ENCODE data around the gene EHD3. TPM values are rescaled to one million over a fixed set of nuclear protein-coding genes. Genes with fewer than 3 reads are reported as not detected.

Gene EHD3
- total and polyA plus RNA-seq, 10 of the 15 experiments (the other 5 are each of a cell fraction or from before 2014, with no cell fraction given): 1.1 to 10.9 (median 8.2) TPM

DNA sequence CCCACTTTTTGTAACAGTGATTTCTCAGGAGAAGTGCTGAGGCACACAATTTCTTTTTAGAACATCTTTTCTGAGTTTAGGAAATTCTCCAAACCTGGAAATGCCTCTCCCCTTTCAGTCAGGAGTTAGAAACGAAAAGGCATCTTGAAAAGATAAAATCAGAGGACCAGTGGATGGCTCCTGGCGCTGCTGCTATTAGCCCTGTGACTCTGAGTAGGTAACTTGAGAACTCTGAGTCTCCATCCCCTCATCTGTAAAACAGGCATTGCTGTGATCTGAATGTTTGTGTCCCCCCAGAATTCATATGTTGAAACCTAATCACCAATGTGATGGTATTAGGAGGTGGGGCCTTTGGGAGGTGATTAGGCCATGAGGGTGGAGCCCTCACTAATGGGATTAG, 50.2 kb downstream of the EHD3 start (continued):
- no peak for TF ChIP-seq MXI1 (IDR thresholded peaks at IDR 0.05; ENCODE audit: low read depth, low read length)
- no peak for TF ChIP-seq RAD51 (IDR thresholded peaks at IDR 0.05)
- TF ChIP-seq TCF3 (IDR thresholded peaks at IDR 0.05; ENCODE audit: borderline replicate concordance, insufficient read depth, low read depth, low read length): no peak
- TF ChIP-seq, protein P1, sequence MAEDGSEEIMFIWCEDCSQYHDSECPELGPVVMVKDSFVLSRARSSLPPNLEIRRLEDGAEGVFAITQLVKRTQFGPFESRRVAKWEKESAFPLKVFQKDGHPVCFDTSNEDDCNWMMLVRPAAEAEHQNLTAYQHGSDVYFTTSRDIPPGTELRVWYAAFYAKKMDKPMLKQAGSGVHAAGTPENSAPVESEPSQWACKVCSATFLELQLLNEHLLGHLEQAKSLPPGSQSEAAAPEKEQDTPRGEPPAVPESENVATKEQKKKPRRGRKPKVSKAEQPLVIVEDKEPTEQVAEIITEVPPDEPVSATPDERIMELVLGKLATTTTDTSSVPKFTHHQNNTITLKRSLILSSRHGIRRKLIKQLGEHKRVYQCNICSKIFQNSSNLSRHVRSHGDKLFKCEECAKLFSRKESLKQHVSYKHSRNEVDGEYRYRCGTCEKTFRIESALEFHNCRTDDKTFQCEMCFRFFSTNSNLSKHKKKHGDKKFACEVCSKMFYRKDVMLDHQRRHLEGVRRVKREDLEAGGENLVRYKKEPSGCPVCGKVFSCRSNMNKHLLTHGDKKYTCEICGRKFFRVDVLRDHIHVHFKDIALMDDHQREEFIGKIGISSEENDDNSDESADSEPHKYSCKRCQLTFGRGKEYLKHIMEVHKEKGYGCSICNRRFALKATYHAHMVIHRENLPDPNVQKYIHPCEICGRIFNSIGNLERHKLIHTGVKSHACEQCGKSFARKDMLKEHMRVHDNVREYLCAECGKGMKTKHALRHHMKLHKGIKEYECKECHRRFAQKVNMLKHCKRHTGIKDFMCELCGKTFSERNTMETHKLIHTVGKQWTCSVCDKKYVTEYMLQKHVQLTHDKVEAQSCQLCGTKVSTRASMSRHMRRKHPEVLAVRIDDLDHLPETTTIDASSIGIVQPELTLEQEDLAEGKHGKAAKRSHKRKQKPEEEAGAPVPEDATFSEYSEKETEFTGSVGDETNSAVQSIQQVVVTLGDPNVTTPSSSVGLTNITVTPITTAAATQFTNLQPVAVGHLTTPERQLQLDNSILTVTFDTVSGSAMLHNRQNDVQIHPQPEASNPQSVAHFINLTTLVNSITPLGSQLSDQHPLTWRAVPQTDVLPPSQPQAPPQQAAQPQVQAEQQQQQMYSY (CRISPR knock-in tag; IDR thresholded peaks at IDR 0.05): no peak
- TF ChIP-seq, protein P2, sequence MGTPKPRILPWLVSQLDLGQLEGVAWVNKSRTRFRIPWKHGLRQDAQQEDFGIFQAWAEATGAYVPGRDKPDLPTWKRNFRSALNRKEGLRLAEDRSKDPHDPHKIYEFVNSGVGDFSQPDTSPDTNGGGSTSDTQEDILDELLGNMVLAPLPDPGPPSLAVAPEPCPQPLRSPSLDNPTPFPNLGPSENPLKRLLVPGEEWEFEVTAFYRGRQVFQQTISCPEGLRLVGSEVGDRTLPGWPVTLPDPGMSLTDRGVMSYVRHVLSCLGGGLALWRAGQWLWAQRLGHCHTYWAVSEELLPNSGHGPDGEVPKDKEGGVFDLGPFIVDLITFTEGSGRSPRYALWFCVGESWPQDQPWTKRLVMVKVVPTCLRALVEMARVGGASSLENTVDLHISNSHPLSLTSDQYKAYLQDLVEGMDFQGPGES (IDR thresholded peaks at IDR 0.05): no peak

DNA sequence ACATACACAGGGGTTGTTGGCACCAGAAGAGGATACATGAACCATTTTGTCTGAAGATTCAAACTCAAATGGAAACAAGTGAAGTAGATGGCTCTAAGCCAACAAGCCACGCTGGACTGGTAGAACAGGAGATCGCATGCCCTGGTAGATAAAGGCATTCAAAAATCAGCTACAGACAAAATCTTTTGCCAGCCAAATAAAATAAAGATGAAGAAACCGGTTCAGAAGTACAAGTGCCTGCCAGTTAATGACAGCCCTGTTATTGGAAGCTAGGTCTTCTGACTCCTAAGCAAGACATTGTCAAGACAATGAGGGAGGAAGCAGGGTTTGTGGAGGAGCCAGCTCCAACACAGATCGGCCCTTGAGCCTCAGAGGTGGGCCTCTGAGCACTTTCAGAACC, 52.3 kb downstream of the EHD3 start:
- H2AFZ ChIP-seq (ENCODE audit: control insufficient read depth, low read depth, low read length): no peak overlapping the region
- BruUV-seq (replicated peaks): no TSS peak
- H3K9me3 ChIP-seq (replicated peaks; ENCODE audit: control insufficient read depth, insufficient read depth, low read length): no peaks in the 10 kb centered on the region
- RAD21 ChIA-PET (ENCODE audit: unreplicated experiment): no interaction called here
- no peak overlapping the region for H3K4me2 ChIP-seq (ENCODE audit: control insufficient read depth, insufficient read depth)
- no peaks in the 10 kb centered on the region for H3K4me1 ChIP-seq (ENCODE audit: control insufficient read depth, insufficient read depth, low read length)
- DNase-seq (ENCODE audit: low read depth, low spot score) (no peak), ATAC-seq (no peak), FAIRE-seq (no peak)
- SMC1A ChIA-PET (ENCODE audit: uncharacterized antibody, unreplicated experiment): no interaction called here
- in situ Hi-C loops (cut with MboI): no loop called here
- no peaks in the 10 kb centered on the region for H3K79me2 ChIP-seq (ENCODE audit: control insufficient read depth, insufficient read depth, low read length)
- WGBS (ENCODE audit: insufficient coverage, insufficient replicate concordance, low lambda C conversion rate, missing lambda C conversion rate): 33% methylated on average over 4 of the region's 4 CpGs
- CTCF ChIA-PET: interaction anchor here (1.2 to 1.4 kb wide), 2 partner anchors 10 to 44 kb away, joined by 3 to 4 read pairs; no protein-coding TSS in a partner anchor
- no peaks in the 10 kb centered on the region for H3K27me3 ChIP-seq (replicated peaks in 1 of 2; ENCODE audit: control insufficient read depth in 2 of 2, insufficient read depth in 2 of 2, low read length in 1 of 2)
- H4K20me1 ChIP-seq (ENCODE audit: control insufficient read depth, insufficient read depth): no peaks in the 10 kb centered on the region
- intact Hi-C loops (cut with micrococcal nuclease; ENCODE audit: unreplicated experiment): no loop called here
- H3K36me3 ChIP-seq (ENCODE audit: control insufficient read depth in 2 of 2, insufficient read depth in 2 of 2, low read length in 1 of 2): no peaks in the 10 kb centered on the region
- H3K9ac ChIP-seq (ENCODE audit: control insufficient read depth, insufficient read depth, low read length): no peak overlapping the region
- H3K27ac ChIP-seq (ENCODE audit: control insufficient read depth, insufficient read depth): no peak overlapping the region
- POLR2A ChIA-PET: interaction anchor here (1.2 kb wide), 1 partner anchor 34 kb away, joined by 3 read pairs; no protein-coding TSS in a partner anchor
- no peak overlapping the region for H3K4me3 ChIP-seq
- TF ChIP-seq JUND (IDR thresholded peaks at IDR 0.05; ENCODE audit: low read depth, low read length) (no peak), RBBP5 (conservative IDR thresholded peaks at IDR 0.05) (no peak), POLR2AphosphoS5 (IDR thresholded peaks at IDR 0.05; ENCODE audit: low read length) (no peak)
- TF ChIP-seq, protein P3, sequence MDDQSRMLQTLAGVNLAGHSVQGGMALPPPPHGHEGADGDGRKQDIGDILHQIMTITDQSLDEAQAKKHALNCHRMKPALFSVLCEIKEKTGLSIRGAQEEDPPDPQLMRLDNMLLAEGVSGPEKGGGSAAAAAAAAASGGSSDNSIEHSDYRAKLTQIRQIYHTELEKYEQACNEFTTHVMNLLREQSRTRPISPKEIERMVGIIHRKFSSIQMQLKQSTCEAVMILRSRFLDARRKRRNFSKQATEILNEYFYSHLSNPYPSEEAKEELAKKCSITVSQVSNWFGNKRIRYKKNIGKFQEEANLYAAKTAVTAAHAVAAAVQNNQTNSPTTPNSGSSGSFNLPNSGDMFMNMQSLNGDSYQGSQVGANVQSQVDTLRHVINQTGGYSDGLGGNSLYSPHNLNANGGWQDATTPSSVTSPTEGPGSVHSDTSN (IDR thresholded peaks at IDR 0.05; ENCODE audit: insufficient replicate concordance, low read depth, low read length): no peak
